GM18498 (cell line): ENCODE results near the gene ANGPTL4.
"Not testable (repeated sequence)": the region's sequence is repeated elsewhere in the genome, so short reads cannot be mapped to it uniquely, and the experiment has no call there.

ENCODE experiments used
- ATAC-seq: cut with Tn5 transposase; IDR thresholded peaks from one replicate; pipeline ENCODE4 v1.9.1; 2021; ENCODE audit warnings: mild to moderate bottlenecking, moderate library complexity; ENCODE audit not compliant: unreplicated experiment

Gene ANGPTL4

DNA sequence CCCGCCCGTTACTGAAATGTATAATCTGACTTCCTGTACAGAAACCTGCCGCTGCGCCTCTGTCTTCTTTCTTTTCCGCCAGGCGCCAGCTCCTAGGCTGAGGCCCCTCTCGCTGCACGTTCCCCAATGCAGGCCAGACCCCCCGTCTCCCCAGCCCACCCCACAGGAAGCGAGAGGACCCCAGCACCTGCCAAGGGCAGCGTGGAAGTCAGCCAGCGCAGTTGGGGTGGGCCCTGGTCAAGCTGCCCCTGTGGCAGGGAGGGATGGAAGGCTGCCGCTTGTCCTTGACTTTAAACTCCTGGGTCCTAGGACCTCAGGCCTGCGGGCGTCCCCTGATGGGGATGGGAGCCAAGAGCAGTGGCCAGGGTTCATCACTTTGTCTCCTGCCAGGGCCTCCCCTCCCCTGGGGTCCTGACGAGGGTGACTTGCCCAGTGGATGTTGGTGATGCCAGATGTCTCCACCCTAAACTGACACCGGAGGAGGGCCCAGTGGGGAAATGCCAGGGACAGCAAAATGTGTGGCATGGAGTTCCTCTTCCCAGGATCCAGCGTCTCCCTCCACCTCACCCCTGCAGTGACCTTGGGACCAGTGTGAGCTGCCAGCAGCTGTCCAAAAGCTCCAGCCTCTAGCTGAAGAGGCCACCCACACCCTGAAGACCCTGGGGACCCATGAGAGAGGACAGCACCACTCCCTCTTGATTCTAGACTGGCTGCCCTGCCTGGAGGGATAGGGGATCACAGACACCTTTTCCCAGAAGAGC, 40.6 kb downstream of the ANGPTL4 start:
- no peak for ATAC-seq

DNA sequence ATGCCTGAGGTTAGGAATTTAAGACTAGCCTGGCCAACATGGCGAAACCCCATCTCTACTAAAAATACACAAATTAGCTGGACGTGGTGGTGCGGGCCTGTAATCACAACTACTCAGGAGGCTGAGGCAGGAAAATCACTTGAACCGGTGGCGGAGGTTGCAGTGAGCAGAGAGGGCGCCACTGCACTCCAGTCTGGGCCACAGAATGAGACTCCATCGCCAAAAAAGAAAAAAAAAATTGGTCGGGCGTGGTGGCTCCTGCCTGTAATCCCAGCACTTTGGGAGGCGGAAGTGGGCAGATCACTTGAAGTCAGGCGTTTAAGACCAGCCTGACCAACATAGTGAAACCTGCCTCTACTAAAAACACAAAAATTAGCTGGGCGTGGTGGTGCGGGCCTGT, 46.8 kb downstream of the ANGPTL4 start:
- not testable (repeated sequence) for ATAC-seq

DNA sequence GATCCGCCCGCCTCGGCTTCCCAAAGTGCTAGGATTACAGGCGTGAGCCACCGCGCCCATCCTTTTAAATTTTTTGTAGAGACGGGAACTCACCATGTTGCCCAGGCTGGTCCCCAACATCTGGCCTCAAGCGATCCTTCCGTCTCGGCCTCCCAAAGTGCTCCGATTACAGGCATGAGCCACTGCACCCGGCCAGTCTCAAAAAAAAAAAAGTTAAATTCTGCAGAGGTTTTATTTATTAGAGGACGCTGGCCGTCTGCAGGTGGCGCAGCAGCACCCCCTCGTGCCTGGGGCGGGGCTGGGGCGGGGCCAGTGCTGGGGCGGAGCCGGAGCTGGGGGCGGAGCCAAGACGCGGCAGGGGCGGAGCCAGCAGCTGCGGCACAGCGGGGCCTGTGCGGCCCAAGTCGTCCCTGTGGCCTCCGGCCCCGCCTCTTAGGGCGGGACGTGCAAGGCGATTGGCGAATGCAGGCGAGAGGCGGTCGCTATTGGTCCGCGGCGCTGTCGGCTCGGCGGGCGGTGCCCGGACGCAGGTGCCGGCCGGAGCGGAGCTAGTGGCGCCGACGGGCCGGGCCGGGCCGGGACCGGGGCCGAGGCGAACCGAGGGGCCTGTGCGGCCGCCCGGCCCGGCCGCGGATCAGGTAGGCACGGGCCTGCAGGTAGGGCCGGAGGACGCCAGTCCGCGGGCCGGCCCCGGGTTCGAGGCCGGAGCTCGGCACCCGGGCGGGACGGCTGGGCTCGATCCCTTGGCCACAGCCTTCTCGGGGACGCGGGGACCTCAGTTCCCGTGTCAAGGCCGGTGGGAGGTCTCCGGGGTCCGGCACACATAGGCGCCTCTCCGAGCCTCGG, 49.1 kb downstream of the ANGPTL4 start, which contains the start of gene MARCHF2:
MARCHF2 (plus strand) TSS at position 523 of the 846 bp plus-strand sequence. CDS start 8,536 bp downstream, outside the sequence.
- ATAC-seq = peak; percentile 99

DNA sequence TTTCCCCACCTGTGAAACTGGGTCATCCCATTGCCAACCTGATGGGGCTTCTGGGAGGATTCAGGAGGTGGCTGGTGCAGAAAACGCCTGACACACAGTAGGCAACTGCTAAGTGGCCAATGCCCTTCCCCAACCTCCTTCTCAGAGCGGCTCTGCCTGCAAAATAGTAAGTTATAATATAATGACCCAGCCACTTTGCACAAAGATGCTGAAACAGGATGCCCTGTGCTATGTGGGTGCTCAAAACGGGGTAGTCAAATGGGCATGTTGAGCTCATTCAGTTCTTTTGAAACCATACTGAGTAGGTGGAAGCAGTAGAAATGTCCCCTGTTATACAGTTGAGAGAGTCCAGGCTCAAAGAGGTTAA, 49.7 kb downstream of the ANGPTL4 start:
- no peak for ATAC-seq

DNA sequence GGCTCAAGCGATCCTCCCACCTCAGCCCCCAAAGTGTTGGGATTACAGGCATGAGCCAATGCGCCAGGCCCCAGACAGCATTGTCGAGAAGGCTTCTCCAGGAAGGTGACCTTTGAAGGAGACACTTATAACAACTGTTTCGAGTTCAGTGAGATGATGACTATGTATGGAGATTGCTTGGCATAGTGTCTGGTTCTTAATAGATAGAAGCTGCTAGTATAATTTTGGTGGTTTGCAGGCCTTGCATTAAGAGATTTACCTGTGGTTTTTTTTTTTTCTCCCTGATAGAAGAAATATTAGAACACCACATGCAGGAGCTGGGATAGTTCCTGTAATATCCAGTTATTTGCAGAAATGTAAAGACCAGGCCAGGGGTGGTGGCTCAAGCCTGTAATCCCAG, 52.8 kb downstream of the ANGPTL4 start:
- ATAC-seq = no peak

DNA sequence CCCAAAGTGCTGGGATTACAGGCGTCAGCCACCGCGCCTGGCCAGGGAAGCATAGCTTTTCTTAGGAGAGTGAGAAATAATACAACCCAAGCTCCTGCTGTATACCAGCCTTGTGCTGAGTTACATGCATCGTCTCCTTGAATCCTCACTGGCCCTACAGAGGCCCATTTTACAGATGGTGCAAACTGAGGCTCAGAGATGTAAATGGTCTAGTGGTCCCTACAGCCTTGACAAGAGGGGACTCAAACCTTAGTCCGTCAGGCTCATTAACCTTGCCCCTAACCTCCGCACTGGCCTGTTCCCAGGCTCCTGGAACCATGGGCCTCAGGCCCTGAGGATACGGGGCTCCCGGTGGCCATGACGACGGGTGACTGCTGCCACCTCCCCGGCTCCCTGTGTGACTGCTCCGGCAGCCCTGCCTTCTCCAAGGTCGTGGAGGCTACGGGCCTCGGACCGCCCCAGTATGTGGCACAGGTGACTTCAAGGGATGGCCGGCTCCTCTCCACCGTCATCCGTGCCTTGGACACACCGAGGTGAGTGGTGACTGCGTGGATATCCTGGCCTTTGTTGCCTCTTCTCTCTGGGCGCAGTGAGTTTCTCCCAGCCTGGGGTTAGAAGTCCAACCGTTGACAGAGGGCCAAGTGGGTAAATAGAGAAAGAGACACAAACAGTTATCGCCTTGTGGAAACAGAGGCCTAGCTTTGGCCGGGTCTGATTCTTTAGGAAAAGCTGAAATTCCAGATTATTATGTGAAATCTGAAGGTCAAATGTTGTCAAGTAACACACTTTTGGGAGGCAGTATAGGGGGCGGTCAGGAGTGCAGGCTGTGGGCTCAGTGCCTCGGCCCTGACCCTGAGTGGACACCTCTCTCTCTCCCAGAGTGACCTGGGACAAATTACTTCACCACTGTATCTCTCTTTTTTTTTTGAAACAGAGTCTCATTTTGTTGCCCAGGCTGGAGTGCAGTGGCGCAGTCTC, 57.8 kb downstream of the ANGPTL4 start:
- no peak for ATAC-seq

DNA sequence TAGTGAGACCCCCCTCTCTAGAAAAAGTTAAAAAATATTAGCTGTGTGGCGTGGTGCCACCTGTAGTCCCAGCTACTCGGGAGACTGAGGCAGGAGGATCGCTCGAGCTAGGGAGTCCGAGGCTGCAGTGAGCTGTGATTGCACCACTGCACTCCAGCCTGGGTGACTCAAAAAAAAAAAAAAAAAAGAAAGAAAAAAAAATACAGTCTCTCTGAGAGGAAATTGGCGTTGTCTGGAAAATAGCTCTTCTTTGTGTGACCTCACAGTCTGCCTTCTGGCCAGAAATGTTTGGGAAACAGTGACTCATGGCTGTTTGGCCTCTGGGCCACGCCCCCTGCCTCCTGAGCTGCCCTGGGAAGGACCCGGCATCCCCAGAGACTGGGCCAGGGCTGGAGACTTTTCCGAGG, 59.9 kb downstream of the ANGPTL4 start:
- no peak for ATAC-seq
